Stomach (tissue), 4 donors: Measurements from ENCODE around the gene SCRG1.

Source experiments
- EP300 ChIP-seq: sonication (generic); formaldehyde crosslinking; IDR thresholded peaks from one replicate; pipeline ENCODE4 v1.6.1; 2017; ENCODE audit warnings: antibody characterized with exemption
- POLR2A ChIP-seq, 4 donors: fragments of 450-650 bp; IDR thresholded peaks; one replicate each; pipeline ENCODE4 v1.6.1; 2016; ENCODE audit warnings: antibody characterized with exemption in 4 of 4, control low read depth in 2 of 4, mild to moderate bottlenecking in 1 of 4, moderate library complexity in 1 of 4
- POLR2AphosphoS5 ChIP-seq, 3 donors: sonication (generic); formaldehyde crosslinking; IDR thresholded peaks; one replicate each; pipeline ENCODE4 v1.6.1; 2016; ENCODE audit warnings: antibody characterized with exemption in 3 of 3
- TF ChIP-seq, protein P1 (sequence below), 7 experiments: fragments of 450-650 bp in 4 of 7; fragments of 200-600 bp in 3 of 7; sonication (generic) in 3 of 7; IDR thresholded peaks; one replicate each; pipeline ENCODE4 v1.5.1; 2016 to 2019; ENCODE audit warnings: antibody characterized with exemption in 7 of 7, control low read depth in 2 of 7, mild to moderate bottlenecking in 1 of 7

DNA sequence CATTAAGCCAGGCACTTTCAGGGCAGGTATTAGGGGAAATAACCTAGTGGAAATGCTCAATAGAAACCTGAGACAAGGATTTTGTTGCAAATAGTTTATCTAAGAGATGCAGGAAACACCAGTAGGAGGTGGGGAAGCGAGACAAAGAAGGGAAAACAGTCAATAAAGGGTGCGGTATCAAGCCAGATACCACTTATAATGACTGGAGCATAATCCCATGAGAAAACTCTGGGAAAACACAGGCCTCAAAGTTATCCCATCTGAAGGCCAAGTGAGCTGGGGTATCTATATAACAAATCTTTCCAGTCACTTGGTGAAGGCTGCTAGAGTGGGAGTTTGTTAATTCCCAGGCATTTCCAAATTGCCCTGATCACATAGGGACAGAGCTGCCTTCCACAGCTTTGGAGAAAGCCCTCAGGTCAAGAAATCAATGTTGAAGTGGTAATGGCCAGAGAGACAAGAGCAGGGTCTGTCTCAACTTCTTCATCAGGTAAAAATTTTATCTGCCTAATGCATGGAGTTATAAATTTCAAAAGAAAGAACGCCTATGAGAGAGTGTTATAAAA lies 55.0 kb downstream of the SCRG1 start:
- TF ChIP-seq, protein P1, sequence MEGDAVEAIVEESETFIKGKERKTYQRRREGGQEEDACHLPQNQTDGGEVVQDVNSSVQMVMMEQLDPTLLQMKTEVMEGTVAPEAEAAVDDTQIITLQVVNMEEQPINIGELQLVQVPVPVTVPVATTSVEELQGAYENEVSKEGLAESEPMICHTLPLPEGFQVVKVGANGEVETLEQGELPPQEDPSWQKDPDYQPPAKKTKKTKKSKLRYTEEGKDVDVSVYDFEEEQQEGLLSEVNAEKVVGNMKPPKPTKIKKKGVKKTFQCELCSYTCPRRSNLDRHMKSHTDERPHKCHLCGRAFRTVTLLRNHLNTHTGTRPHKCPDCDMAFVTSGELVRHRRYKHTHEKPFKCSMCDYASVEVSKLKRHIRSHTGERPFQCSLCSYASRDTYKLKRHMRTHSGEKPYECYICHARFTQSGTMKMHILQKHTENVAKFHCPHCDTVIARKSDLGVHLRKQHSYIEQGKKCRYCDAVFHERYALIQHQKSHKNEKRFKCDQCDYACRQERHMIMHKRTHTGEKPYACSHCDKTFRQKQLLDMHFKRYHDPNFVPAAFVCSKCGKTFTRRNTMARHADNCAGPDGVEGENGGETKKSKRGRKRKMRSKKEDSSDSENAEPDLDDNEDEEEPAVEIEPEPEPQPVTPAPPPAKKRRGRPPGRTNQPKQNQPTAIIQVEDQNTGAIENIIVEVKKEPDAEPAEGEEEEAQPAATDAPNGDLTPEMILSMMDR (IDR thresholded peaks at IDR 0.05) = no peak
- no peak for TF ChIP-seq EP300
- no peak for TF ChIP-seq POLR2A (IDR thresholded peaks at IDR 0.05)
- TF ChIP-seq POLR2AphosphoS5 (IDR thresholded peaks at IDR 0.05) = no peak
